Myocyte (in vitro differentiated cells): ENCODE measurements around the gene GRIK1. TPM values are rescaled to one million over a fixed set of nuclear protein-coding genes. Genes with fewer than 3 reads are reported as not detected.

Experiments
- DNase-seq: peaks from one replicate; pipeline ENCODE4 v3.0.0-alpha.2; 2012; ENCODE audit warnings: low read depth
- total RNA-seq: library from RNA; depleted of rRNA; stranded (reverse); fragments of >200 nt; gene quantifications from 2 replicates; pipeline ENCODE4 v1.2.3, GENCODE V29; 2014

GRIK1 gene
- total RNA-seq, 1 donor from 2014 or later = 0.16 TPM

- DNase-seq = no peak
Measured at GRCh38 chr21:29787361-29787909, 152.4 kb downstream of the GRIK1 start.

- no peak for DNase-seq
Measured at GRCh38 chr21:29786496-29787360, 153.1 kb downstream of the GRIK1 start.

DNA sequence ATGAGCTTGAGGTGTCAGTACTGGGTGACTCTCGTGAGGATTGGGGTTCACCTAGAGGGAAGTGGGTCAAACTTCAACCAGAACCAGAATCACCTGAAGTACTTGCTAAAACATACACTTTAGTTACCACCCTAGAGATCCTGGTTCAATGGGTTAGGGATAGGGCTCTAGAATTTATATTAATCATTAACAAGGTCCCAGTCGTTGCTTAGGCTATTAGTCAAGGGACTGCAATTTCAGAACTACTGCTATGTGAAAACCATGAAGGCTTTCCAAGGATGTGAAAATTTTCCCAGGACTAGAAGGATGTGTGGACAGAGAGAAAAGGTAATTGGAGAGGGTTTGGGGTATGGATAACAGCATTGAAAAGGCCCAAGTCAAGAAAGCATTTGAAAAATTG, 162.6 kb downstream of the GRIK1 start:
- DNase-seq = no peak

DNA sequence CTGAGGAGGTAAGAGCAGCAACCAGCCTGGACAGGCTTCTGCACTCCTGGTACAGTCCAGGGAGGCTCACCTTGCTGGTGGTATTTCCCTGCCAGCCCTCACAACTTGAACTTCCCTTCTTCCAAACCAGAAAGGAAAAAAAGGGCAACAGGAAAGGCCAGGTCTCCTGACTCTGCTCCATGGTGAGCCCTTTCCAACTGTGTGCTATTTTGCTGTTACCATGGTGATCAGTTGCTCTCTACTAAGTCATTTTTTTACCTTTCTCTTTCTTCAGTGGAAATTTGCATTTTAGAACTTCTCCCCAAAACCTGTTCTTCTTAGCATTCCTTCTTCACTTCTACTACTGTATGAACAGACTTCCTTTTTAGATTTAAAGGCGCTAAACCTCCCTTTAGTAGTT, 164.3 kb downstream of the GRIK1 start:
- DNase-seq = no peak

- no peak for DNase-seq
Measured at GRCh38 chr21:29771491-29772066, 168.2 kb downstream of the GRIK1 start.

DNA sequence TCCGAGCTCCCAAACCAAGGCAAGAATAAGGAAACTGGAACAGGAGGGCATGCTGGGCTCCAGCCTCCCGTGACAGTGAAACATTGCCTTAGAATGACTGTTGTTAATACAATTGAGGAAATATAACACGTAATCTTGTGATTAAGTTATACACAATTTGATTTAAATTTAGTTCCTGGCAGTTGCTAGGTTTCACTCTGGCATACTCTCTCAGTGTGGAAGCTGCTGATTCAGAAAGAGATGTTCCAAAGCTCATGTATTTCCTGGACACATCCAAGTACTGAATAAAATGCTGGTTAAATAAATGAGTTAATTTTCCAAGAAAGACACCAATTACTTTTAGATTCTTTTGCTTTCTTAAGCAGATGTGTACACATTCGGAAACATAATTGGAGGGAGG, 176.1 kb downstream of the GRIK1 start:
- no peak for DNase-seq

DNA sequence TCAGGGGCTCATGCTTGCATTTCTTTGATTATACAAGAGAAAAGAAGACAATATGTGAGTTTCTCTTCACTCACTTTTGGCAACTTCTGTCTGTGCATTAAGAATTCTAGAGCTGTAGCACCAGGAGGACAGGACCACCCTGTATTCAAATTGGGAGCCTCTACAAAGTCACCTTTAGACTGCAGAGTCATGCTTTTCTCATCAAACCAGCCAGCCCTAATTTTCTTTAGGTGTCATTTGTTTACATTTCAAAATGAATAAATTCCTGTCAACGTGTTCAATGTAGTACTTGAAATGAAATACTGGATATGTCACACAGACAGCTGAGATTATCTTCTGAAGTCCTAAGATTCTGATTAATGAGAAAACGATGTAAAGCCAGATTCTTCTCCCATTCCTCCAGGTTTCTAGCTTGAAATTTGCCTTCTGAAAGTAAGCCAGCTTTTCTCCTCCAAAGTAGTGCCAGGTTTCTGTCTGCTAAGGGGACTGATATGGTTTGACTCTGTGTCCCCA, 177.2 kb downstream of the GRIK1 start:
- no peak for DNase-seq

- peak; percentile 8 for DNase-seq
Measured at GRCh38 chr21:29753216-29753615, 186.6 kb downstream of the GRIK1 start.

- DNase-seq = no peak
Measured at GRCh38 chr21:29751473-29752185, 188.2 kb downstream of the GRIK1 start.

- no peak for DNase-seq
Measured at GRCh38 chr21:29749957-29750356, 189.8 kb downstream of the GRIK1 start.

DNA sequence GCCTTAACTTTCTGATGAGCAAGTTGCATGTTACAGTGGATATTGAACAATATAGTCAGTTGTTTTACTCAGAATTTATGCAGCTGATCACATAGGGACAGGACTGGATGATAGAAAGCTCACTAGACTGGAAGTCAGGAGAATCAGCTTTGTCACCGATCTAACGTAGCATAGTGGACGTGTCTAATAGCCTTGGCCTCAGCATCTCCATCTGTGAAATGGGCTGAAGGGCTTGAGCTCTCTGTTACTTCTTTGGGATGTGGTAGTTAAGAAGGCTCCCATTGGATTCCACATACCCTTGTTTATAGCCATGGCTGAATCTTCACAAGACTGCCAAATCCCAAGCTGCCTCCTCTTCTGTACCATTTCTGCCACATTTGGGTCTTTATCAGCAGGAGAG, 190.6 kb downstream of the GRIK1 start:
- no peak for DNase-seq

- no peak for DNase-seq
Measured at GRCh38 chr21:29748391-29749167, 191.2 kb downstream of the GRIK1 start.

GRCh38 chr21:29741761-29742160, 198.0 kb downstream of the GRIK1 start:
- no peak for DNase-seq

DNA sequence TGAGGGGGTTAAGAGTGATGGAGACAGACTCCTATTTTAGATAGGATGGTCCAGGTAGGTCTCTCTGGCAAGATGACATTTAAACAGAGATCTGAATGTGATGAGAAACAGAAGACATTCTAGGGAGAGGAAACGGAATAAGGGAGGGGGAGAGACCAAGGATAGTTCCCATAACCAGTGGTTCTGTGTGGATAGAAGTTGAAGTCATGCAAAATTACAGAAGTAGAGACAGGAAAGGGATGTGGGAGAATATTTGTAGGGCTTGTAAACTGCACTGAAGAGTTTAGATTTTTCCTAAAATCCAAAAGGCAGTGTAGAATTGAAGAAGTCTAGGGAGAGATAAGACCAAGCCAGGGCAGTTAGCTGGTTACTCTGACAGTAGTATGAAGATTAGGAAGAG, 200.6 kb downstream of the GRIK1 start:
- DNase-seq = no peak

- no peak for DNase-seq
Measured at GRCh38 chr21:29738730-29739129, 201.1 kb downstream of the GRIK1 start.

DNA sequence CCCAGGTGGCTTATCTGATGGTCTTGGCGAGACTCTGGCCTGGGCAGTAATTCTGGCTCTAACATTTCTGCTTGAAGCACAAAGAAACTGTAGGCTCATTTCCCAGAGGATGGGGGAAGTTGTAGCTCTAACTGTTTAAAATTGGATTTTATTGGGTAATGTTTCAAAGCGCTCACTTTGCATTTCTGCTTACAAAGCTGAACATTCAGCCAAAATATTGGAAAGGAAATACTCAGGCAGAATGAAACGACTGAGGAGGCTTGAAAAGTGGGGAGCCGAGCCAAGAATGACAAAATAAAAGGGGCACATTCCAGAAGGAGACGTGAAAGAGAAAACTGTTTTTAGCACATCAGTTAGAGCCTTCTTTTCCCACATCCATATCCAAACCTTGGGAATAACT, 202.6 kb downstream of the GRIK1 start:
- DNase-seq = no peak

- DNase-seq = no peak
Measured at GRCh38 chr21:29730281-29730680, 209.5 kb downstream of the GRIK1 start.

GRCh38 chr21:29726044-29726443, 213.8 kb downstream of the GRIK1 start:
- no peak for DNase-seq

DNA sequence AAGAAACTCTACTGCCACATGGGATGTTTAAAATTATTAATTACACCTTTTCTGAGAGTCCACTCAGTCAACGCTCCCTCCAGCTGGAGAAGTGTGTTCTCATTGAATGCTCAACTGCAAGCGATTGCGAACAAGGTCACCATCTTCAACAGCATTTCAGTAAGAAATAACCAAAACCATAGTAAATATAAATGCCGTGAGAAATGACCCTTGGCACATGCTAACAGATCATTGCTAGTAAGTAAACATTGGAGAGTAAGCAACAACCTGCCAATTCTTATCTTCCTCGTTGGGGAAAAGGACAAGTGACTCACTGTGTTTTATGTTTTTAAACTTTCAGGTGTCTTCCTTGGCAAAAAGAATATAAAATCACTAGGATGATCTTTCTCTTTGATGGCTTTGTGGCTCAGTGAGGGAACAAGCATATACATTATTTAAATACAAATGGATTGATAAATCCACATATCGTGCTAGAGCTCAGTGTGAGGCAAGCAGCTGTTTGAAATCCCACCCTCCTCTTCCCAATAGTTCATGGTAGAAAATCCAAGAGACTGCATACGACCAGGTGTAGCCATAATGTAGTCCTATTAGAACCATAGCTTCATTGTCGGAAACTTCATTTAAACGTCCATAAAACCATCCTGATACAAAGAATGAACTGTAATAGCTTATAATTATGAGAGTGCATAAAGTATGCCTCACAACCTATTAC, 214.6 kb downstream of the GRIK1 start:
- no peak for DNase-seq

DNA sequence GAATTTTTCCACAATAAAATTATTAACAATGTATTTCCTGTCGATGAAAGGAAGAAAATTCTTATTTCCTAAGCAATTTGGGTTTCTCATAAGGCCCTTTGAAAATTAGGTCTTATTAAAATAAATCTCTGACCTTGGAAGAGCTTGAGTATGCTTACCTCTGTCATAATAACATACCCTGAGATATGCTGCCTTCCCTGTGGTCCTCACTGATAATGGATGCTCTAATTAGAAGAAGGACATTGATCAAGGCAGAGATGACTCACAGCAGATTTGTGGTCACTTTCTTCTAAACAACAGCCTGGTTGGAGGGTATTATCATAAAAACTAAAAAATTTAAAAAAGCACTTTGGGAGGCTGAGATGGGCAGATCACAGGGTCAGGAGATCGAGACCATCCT, 217.8 kb downstream of the GRIK1 start:
- DNase-seq = no peak
